ENCODE data around the gene CALM1. TPM values are rescaled to one million over a fixed set of nuclear protein-coding genes. Genes with fewer than 3 reads are reported as not detected.

The CALM1 gene
- total RNA-seq, 1 donor from 2014 or later = 338 TPM

DNA sequence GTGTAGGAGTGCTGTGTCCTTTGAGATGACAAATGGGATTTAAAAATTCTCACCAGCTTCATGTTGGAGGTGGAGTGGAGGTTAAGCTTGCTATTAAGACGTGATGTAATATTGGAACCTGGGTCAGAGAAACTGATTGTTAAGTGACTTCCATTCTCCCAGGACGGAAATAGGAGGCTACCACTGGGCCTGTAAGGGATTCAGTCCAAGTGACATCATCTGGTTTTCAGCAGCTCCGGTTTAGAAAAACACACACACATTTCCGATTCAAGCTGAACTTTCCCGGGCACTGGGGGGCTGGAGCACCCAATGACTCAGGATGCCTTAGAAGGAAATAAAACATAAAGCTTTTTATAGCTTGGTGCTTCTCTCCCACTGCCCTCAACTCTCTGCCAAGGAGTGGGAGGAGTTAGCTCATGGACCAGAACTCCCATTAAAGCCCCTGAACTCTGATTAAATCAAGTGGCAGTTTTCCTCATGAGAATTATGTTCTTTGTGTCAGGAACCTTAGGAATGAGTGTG, 12.4 kb downstream of the CALM1 start:
- Mint-ChIP-seq H3K27ac (ENCODE audit: unreplicated experiment) (no peak overlapping the region), H3K9me3 (no peaks in the 10 kb centered on the region), H3K4me1 (peaks cover 11% of the 10 kb centered on the region), H3K4me3 (no peak overlapping the region), H3K36me3 (ENCODE audit: low read depth) (peaks cover 7% of the 10 kb centered on the region), H3K27me3 (ENCODE audit: low read depth) (no peaks in the 10 kb centered on the region)
- TF ChIP-seq CTCF (conservative IDR thresholded peaks at IDR 0.05) = no peak
- DNase-seq (ENCODE audit: low read depth, low spot score) = no peak

- DNase-seq (ENCODE audit: low read depth, low spot score) = no peak
- Mint-ChIP-seq H3K27me3 (ENCODE audit: low read depth) (no peaks in the 10 kb centered on the region), H3K4me3 (no peak overlapping the region), H3K36me3 (ENCODE audit: low read depth) (no peaks in the 10 kb centered on the region), H3K4me1 (peaks cover 11% of the 10 kb centered on the region), H3K9me3 (no peaks in the 10 kb centered on the region), H3K27ac (ENCODE audit: unreplicated experiment) (no peak overlapping the region)
- no peak for TF ChIP-seq CTCF (conservative IDR thresholded peaks at IDR 0.05)
Observed at GRCh38 chr14:90412058-90412457, 15.2 kb downstream of the CALM1 start.

GRCh38 chr14:90416720-90417119, 19.9 kb downstream of the CALM1 start:
- no peak overlapping the region for H3K4me3 Mint-ChIP-seq
- no peaks in the 10 kb centered on the region for H3K27me3 Mint-ChIP-seq (ENCODE audit: low read depth)
- H3K27ac Mint-ChIP-seq (ENCODE audit: unreplicated experiment) = no peak overlapping the region
- no peak for TF ChIP-seq CTCF (conservative IDR thresholded peaks at IDR 0.05)
- H3K9me3 Mint-ChIP-seq = no peaks in the 10 kb centered on the region
- H3K36me3 Mint-ChIP-seq (ENCODE audit: low read depth) = no peaks in the 10 kb centered on the region
- no peak for DNase-seq (ENCODE audit: low read depth, low spot score)
- peaks cover 7% of the 10 kb centered on the region for H3K4me1 Mint-ChIP-seq

DNA sequence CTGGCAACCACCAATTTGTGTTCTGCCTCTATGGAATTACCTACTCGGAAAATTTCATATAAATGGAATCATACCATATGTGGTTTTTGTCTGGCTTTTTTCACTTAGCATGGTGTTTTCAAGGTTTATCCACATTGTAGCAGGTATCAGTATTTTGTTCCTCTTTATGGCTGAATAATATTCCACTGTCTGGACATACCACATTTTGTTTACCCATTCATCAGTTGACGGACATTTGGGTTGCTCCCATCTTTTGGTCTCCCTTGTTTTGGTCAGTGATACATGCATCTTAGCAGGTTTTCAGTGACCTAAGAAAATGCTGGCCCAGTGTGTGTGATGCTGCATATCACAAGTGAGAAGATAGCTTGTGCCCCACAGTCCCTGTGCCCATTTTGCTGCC, 21.2 kb downstream of the CALM1 start:
- Mint-ChIP-seq H3K27me3 (ENCODE audit: low read depth) (no peaks in the 10 kb centered on the region), H3K4me1 (peaks cover 7% of the 10 kb centered on the region), H3K36me3 (ENCODE audit: low read depth) (no peaks in the 10 kb centered on the region), H3K27ac (ENCODE audit: unreplicated experiment) (no peak overlapping the region), H3K9me3 (no peaks in the 10 kb centered on the region), H3K4me3 (no peak overlapping the region)
- no peak for TF ChIP-seq CTCF (conservative IDR thresholded peaks at IDR 0.05)
- DNase-seq (ENCODE audit: low read depth, low spot score) = no peak

GRCh38 chr14:90419200-90419599, 22.4 kb downstream of the CALM1 start:
- Mint-ChIP-seq H3K36me3 (ENCODE audit: low read depth) (no peaks in the 10 kb centered on the region), H3K9me3 (no peaks in the 10 kb centered on the region), H3K27me3 (ENCODE audit: low read depth) (no peaks in the 10 kb centered on the region), H3K27ac (ENCODE audit: unreplicated experiment) (no peak overlapping the region), H3K4me1 (peaks cover 9% of the 10 kb centered on the region), H3K4me3 (no peak overlapping the region)
- no peak for DNase-seq (ENCODE audit: low read depth, low spot score)
- TF ChIP-seq CTCF (conservative IDR thresholded peaks at IDR 0.05) = no peak

Measured in neural crest cell (in vitro differentiated cells).